MV-4-11 (cell line): Measurements from ENCODE around the gene SLC1A2.

ENCODE experiments used
- DNase-seq: peaks from one replicate; lab custom pipeline; 2025; lab: John Stamatoyannopoulos, UW

Gene SLC1A2

GRCh38 chr11:35303596-35304385 lies 115.6 kb downstream of the SLC1A2 start:
- peak; percentile 83 for DNase-seq

DNA sequence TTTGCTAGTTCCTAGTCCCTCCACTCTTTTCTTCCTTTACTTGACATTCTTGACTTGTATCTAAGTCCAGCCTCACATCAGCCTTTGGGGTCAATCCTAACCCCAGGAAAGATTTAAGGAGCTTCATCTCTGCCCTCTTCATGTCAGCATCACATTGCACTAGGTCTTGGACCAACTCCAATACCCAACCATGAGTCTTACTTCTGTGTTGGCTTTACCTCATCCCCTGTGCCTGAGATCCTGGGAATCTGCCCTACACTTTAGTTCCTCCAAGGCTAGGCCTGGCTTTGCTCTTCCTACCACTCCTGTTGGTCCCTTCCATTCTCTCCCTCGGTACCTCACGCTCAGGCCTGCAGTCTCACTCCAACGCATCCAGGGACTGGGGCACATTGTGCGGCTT lies 117.0 kb downstream of the SLC1A2 start:
- no peak for DNase-seq

GRCh38 chr11:35298369-35298768 lies 121.0 kb downstream of the SLC1A2 start:
- no peak for DNase-seq

DNA sequence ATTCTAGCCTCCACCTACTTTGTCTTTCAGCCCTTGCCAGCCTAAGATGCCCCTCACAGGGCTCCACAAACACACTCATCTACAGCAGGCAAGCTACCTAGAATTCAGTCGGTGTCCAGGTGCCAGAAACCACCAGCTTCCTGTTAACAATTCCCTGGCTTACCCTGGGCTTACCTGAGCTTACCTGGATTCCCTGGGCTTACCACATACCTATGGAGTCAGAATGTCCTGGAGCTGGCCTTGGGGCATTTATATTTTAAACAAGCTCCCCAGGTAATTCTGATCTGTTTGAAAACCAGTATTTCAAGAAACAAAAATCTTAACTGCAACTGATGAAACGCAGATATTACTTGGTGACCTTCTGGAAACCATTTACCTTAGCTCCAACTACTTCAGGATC lies 123.6 kb downstream of the SLC1A2 start:
- DNase-seq, result no peak

- no peak for DNase-seq
These were observed 125.7 kb downstream of the SLC1A2 start for GRCh38 chr11:35293699-35294098.

DNA sequence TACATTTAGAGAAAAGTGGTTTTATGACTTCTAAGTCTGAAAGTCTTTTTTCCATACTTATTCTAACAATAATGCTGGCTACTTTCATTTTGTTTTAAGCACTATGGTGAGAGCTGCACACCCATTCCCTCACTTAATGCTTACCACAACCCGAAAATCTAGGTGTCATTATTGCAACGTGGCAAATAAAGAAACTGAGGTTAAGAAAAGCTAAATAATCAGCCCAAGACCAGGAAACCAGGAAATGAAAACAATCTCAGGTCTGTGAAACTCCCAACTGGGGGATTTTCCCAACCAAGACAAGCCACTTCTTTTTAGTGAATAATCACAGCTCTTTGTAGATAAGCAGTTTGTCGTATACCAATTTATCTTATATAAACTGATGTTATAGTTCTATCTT lies 126.3 kb downstream of the SLC1A2 start:
- DNase-seq, result no peak

DNA sequence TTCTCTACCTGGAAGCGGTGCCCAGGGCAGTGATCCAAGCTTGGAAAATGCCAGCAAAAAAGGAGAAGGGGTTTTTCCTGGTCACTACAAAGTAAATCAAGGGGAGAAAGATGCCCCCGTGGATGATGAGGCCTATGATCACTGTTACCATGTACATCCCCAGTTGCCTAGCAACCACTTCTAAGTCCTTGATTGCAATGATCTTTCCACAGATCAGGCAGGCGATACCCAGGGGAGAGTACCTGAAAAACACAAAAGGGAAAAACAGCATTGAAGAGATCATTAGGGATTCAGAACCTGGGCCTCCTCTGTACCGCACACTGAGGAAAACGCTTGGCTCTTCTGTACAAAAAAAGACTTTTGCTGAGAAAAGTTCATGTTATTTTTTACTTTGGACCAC lies 127.1 kb downstream of the SLC1A2 start:
- DNase-seq, result no peak

- no peak for DNase-seq
These were observed 128.5 kb downstream of the SLC1A2 start for GRCh38 chr11:35290876-35291275.

DNA sequence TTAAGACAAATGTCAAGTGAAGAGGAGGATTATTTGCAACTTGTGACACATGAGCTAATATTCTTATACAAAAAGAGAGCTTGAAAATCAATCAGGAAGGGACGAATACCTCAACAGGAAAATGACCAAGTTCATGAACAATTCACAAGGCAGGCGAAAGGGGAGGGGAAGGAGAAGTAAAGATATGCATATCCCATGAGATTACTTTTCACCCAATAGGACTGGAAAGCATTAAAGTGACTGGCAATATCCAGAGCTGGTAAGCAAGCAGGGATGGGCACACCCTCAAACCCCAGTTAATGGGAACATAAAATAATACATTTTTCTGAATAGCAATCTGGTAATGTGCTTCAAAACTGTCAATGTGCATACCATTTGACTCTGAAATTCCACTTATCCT lies 129.5 kb downstream of the SLC1A2 start:
- peak; percentile 56 for DNase-seq

GRCh38 chr11:35288817-35289541 lies 130.4 kb downstream of the SLC1A2 start:
- peak; percentile 89 for DNase-seq

DNA sequence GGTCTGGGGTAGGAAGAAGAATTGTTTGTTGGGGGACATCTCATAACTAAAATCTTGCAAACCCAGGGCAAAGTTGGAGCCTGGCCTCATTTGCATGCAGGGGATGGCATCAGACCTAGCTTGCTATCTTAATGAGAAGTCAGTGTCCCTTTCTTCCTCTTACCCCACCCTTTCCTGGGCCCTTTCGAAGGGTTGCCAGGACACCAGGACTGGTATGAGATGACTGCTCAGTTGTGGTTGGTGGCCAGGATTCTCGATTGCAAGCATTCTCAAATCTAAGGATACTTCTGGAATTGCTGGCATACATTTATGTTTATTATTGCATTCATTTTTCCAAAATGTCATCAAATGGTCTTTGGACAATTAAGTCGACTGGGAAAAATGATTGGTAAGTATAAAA lies 131.0 kb downstream of the SLC1A2 start:
- peak; percentile 49 for DNase-seq

DNA sequence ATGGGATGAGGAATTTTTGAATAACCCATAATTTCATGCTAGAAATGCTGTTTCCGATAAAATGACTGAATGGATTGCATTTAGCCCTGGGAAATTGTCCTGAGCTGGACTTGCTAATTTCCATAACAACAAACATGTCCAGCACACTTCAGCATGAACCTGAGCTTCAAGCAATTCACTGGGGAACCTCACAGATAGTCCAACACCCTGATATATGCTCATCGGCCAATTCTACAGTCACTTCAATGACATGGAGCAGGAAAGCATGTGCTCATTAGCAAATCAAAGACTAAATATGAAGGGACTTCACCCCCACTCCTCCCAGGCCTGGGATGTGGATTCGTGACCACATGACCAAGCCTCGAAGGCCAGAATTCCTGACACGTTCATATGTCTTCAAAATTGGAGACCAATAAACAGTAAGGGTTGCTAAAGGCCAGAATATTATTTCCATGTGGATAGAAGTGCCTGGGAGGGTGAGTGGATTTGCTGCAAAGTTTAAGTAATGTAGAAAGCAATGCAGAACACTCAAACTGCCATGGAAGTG lies 131.9 kb downstream of the SLC1A2 start:
- DNase-seq, result no peak

DNA sequence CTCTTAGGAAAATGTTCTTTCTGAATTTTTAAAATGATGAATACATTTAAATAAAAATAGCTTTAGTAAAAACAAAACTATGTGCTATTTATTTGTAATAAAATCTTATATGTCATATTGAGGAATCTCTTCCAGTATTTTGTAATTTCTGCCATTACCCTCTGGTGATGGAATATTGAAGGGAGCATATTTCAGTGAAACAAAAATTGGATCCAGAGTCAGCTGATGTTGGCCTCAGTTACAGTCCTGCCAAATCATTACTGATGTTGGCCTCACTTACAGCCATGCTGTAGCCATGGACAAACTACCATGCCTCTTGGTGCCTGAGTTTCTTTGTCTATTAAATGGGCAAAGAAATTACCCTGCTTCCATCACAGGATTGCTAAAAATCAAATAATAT lies 133.2 kb downstream of the SLC1A2 start:
- DNase-seq, result no peak

DNA sequence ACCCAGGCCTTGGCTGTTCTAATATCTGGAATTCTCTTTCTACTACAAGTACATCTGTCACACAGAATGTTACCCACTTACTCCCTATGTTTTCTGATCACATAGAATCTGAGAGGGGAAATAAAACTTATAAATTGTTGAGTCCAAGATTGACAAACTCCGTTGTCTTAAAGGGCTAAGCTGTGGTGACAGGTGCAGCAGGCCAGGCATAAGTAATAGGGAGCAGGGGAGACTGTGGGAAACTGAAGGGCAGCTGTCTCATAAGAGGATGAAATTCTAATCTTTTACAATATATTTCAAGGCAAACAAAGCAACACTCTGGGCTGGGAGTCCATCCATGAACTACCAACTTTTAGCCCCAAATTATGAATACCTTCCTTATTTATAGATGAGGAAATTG lies 133.9 kb downstream of the SLC1A2 start:
- no peak for DNase-seq

DNA sequence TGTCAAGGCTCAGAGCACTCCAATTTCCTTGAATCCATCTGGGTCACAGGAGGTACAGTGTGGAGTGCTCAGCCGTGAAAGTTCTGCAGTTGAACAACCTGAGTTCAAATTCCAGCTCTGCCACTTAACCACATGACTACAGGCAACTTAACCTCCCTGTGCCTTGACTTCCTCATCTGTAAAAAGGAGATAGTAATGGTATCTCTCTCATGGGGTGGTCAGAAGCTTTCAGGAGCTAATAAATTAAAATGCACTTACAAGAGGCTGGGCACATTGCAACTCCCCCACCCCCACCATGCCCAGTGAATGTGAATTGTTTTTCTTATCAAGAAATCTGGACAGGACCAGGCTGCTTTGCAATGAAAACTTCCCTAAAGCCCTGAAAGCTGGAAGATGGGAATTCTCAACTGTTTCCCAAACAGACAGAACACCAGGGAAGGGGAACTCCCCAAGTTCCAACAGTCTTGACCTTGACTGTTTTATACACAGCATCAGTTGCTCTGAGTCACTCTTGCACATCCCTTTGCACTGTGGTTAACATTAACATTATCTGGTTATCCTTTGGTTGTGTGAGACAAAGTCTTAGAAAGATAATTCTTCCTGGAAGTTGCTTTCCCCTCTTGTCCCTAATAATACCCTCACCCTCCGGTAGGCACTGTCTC lies 137.0 kb downstream of the SLC1A2 start:
- DNase-seq, result peak; percentile 60

DNA sequence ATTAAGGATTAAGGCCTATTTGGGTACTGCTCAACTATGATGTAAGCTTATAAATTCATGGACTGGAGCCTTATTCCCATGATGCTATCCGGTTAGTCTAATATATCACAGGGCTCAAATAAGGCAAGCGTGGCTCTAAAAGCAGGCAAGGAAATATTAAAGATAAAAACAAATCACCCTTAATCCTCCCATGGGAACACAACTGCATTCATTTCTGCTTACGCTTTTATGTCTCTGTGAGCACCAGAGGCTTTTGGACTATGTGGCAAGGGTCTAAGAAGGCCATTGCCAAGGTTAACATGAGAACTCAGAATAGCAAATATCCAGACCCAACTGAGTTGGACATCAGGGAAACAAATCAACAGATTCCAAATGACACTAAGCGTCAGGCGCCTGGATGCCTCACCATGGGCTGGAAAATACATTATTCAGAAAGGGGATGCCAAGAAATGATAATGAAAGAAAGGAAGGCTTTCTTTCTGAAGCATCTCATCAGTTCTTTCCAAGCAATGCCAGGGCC lies 138.1 kb downstream of the SLC1A2 start:
- DNase-seq, result no peak

GRCh38 chr11:35280727-35281126 lies 138.6 kb downstream of the SLC1A2 start:
- no peak for DNase-seq

DNA sequence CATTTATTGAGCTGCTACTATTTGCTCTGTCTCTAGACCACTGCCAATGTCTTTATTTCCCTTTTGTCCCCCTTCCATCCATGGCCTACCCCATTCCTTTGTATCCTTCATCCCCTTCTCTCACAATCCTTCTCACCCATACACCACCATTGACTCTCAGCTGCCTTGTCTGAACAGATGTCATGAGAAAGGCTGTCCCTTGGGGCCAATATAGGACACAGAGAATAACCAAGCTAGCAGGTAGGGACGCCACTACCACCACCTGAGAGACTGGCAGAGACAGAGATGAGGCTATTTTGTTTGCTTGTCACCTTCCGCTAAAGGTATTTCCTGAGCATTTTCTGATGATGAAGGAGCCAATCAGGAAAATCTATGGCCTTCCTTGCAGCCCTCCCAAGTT lies 141.5 kb downstream of the SLC1A2 start:
- no peak for DNase-seq

DNA sequence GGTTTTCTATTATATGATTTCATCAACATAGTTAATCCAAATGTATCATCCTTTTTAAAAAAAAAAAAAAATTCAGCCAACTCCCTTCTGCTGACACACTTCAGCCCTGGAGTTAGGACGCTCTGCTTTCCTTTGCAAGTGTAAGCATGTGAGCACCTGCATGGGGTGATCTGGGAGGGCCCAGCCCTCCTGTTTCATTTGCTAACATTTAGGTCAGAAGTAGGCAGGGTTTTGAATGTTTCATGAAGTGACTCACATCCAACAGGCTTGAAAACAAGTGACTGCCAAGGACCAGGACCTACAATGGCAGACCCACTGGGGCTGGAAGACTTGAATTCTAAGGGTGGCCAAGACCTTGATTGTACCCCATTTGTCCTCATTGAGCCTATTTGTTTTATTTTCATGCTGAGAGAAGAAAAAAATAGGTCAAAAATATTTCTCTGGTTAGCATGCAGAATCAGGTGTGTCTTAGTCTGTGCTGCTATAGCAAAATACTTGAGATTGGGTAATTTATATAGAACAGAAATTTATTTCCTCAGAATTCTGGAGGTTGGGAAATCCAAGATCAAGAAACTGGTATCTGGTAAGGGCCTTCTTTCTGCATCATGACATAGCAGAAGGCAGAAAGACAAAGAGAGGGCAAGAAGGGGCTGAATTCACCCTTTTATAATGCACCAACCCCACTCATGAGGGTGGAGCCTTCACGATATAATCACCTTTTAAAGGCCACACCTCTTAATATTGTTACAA lies 142.8 kb downstream of the SLC1A2 start:
- no peak for DNase-seq

DNA sequence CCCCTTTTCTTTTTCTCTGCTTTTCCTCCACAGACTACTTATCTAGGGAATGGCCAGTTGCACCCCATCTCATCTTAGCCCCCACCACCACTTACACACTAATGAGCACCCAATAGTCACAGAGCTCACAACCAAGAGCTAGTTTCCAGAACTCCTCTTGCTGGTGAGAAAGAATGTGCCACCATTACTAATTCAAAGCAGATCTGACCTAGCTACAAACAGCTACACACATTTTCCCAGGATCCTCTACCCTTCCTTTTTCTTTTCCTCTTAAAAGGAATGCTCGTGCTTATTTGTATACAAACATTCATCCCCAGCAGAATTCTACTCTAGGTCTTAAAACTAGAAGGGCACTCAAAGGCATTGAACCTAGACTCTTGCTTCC lies 143.6 kb downstream of the SLC1A2 start:
- no peak for DNase-seq

- DNase-seq, result peak; percentile 67
These were observed 144.2 kb downstream of the SLC1A2 start for GRCh38 chr11:35274909-35275785.
